ENCODE data around the gene OR10H1. TPM values are rescaled to one million over a fixed set of nuclear protein-coding genes. Genes with fewer than 3 reads are reported as not detected.
A peak's percentile ranks its signal among the peaks of the same experiment; 100 is the strongest.

Gene OR10H1
- total RNA-seq, 1 experiment from 2014 or later: 0.17 TPM

DNA sequence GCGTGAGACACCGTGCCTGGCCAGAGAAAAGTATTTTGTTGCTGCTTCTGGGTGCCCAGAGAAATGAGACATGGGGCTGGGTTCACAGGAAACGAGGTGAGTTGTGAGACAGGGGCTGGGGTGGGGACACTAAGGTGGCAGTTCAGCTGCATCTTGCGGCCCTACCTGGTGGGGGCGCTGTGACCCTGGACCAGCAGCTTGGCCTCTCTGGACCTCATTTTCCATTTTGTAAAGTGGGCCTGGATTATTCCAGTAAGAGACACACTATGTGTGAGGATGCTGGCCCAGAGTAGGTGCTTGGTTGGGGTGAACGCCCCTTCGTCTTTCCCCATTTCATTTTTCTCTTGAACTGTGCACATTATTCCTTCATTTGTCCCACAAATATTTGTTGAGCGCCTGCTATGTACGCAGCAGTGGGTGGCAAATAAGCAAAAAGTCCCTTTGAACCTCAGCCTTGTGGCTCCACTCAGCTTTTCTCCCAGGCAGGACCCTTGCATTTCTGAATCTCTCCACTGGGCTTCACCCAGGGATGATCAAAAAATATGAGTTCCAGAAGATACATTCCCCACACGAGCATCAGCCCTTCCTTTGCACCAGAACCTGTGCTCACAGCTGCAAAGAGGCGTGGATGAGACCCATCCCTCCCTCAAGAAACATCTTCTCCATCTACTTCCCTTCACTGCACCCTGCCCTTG, 26.6 kb upstream of the OR10H1 start:
- H3K27ac ChIP-seq (ENCODE audit: low read depth, low read length): no peak overlapping the region
- H3K9me3 ChIP-seq (ENCODE audit: control insufficient read depth in 1 of 2, insufficient read depth in 1 of 2, low read depth in 1 of 2, low read length in 2 of 2): no peaks in the 10 kb centered on the region
- intact Hi-C loops (cut with micrococcal nuclease): no loop called here
- DNase-seq (ENCODE audit: low read depth, low spot score) (no peak), ATAC-seq (0 out of 2 replicates have a peak, but pooled peaks have one; percentile 27)
- ChIA-PET POLR2A (no interaction called here), RAD21 (ENCODE audit: low non-redundant PET in 1 of 2, low total read pairs in 2 of 2, uncharacterized antibody in 2 of 2, unreplicated experiment in 2 of 2) (no interaction called here), CTCF (interaction anchor here (1.0 to 2.0 kb wide), 3 partner anchors 11 to 29 kb away, joined by 3 to 7 read pairs (median 4); no protein-coding TSS in a partner anchor)
- no TSS peak for BruUV-seq (replicated peaks)
- no peaks in the 10 kb centered on the region for H3K9me2 ChIP-seq (ENCODE audit: insufficient read depth)
- no peak overlapping the region for H2AFZ ChIP-seq (ENCODE audit: low read depth, low read length, poor library complexity, severe bottlenecking)
- H3K79me2 ChIP-seq (ENCODE audit: insufficient read depth, low read length): no peaks in the 10 kb centered on the region
- no peak overlapping the region for H3K4me2 ChIP-seq (ENCODE audit: low read length)
- no peaks in the 10 kb centered on the region for H3K27me3 ChIP-seq (ENCODE audit: insufficient read depth, low read length)
- H3K9ac ChIP-seq (ENCODE audit: low read length): no peak overlapping the region
- H3K4me3 ChIP-seq (replicated peaks in 1 of 2; ENCODE audit: low read depth in 1 of 2, low read length in 2 of 2): no peak overlapping the region
- no peaks in the 10 kb centered on the region for H3K36me3 ChIP-seq (ENCODE audit: control insufficient read depth in 1 of 2, insufficient read depth in 2 of 2, low read length in 2 of 2)
- peaks cover 16 to 47% of the 10 kb centered on the region in 2 experiments for H3K4me1 ChIP-seq (ENCODE audit: control insufficient read depth in 1 of 2, insufficient read depth in 2 of 2, low read length in 2 of 2)
- H4K20me1 ChIP-seq (ENCODE audit: insufficient read depth): no peaks in the 10 kb centered on the region
- TF ChIP-seq POLR2AphosphoS5 (IDR thresholded peaks at IDR 0.05; ENCODE audit: low read depth, low read length): no peak
- TF ChIP-seq, protein P1, sequence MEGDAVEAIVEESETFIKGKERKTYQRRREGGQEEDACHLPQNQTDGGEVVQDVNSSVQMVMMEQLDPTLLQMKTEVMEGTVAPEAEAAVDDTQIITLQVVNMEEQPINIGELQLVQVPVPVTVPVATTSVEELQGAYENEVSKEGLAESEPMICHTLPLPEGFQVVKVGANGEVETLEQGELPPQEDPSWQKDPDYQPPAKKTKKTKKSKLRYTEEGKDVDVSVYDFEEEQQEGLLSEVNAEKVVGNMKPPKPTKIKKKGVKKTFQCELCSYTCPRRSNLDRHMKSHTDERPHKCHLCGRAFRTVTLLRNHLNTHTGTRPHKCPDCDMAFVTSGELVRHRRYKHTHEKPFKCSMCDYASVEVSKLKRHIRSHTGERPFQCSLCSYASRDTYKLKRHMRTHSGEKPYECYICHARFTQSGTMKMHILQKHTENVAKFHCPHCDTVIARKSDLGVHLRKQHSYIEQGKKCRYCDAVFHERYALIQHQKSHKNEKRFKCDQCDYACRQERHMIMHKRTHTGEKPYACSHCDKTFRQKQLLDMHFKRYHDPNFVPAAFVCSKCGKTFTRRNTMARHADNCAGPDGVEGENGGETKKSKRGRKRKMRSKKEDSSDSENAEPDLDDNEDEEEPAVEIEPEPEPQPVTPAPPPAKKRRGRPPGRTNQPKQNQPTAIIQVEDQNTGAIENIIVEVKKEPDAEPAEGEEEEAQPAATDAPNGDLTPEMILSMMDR (IDR thresholded peaks at IDR 0.05 in 2 of 3, conservative IDR thresholded peaks at IDR 0.05 in 1 of 3; ENCODE audit: borderline replicate concordance in 1 of 3, insufficient read depth in 1 of 3, low read depth in 2 of 3, low read length in 2 of 3): peak; percentile 8 to 67 (median 65); a peak in 4 of 6 replicates
- TF ChIP-seq RAD21 (IDR thresholded peaks at IDR 0.05; ENCODE audit: low read depth): peak; percentile 55

DNA sequence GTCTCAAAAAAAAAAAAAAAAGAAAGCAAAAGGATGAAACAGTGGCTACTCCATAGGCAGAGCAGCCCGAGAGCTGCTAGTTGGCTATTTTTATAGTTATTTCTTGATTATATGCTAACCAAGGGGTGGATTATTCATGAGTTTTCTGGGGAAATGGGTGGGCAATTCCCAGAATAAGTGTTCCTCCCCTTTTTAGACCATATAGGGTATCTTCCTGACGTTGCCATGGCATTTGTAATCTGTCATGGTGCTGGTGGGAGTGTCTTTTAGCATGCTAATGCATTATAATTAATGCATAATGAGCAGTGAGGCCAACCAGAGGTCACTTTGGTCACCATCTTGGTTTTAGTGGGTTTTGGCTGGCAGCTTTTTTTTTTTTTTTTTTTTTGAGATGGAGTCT, 25.4 kb upstream of the OR10H1 start:
- ChIA-PET CTCF (interaction anchor here (2.0 kb wide), 1 partner anchor 22 kb away, joined by 7 read pairs; no protein-coding TSS in a partner anchor), POLR2A (no interaction called here), RAD21 (ENCODE audit: low non-redundant PET in 1 of 2, low total read pairs in 2 of 2, uncharacterized antibody in 2 of 2, unreplicated experiment in 2 of 2) (no interaction called here)
- Histone ChIP-seq H3K4me2 (ENCODE audit: low read length) (no peak overlapping the region), H3K27ac (ENCODE audit: low read depth, low read length) (no peak overlapping the region), H3K27me3 (ENCODE audit: insufficient read depth, low read length) (no peaks in the 10 kb centered on the region), H3K9me3 (ENCODE audit: control insufficient read depth in 1 of 2, insufficient read depth in 1 of 2, low read depth in 1 of 2, low read length in 2 of 2) (no peaks in the 10 kb centered on the region), H3K4me3 (replicated peaks in 1 of 2; ENCODE audit: low read depth in 1 of 2, low read length in 2 of 2) (no peak overlapping the region), H4K20me1 (ENCODE audit: insufficient read depth) (no peaks in the 10 kb centered on the region), H3K9ac (ENCODE audit: low read length) (no peak overlapping the region), H3K4me1 (ENCODE audit: control insufficient read depth in 1 of 2, insufficient read depth in 2 of 2, low read length in 2 of 2) (peaks cover 16 to 59% of the 10 kb centered on the region in 2 experiments), H2AFZ (ENCODE audit: low read depth, low read length, poor library complexity, severe bottlenecking) (no peak overlapping the region), H3K9me2 (ENCODE audit: insufficient read depth) (no peaks in the 10 kb centered on the region), H3K36me3 (ENCODE audit: control insufficient read depth in 1 of 2, insufficient read depth in 2 of 2, low read length in 2 of 2) (no peaks in the 10 kb centered on the region), H3K79me2 (ENCODE audit: insufficient read depth, low read length) (no peaks in the 10 kb centered on the region)
- intact Hi-C loops (cut with micrococcal nuclease): no loop called here
- DNase-seq (ENCODE audit: low read depth, low spot score) (no peak), ATAC-seq (no peak)
- BruUV-seq (replicated peaks): no TSS peak
- TF ChIP-seq SRF (IDR thresholded peaks at IDR 0.05; ENCODE audit: low read depth) (no peak), EGR1 (IDR thresholded peaks at IDR 0.05; ENCODE audit: low read depth) (no peak), SP1 (IDR thresholded peaks at IDR 0.05; ENCODE audit: low read depth) (no peak), TCF7L2 (IDR thresholded peaks at IDR 0.05; ENCODE audit: borderline replicate concordance, extremely low read depth, insufficient read depth, insufficient read length) (no peak), SIN3A (IDR thresholded peaks at IDR 0.05; ENCODE audit: low read depth) (no peak), YY1 (IDR thresholded peaks at IDR 0.05; ENCODE audit: extremely low read depth, insufficient replicate concordance, low read depth, low read length) (no peak)
- TF ChIP-seq, protein P2, sequence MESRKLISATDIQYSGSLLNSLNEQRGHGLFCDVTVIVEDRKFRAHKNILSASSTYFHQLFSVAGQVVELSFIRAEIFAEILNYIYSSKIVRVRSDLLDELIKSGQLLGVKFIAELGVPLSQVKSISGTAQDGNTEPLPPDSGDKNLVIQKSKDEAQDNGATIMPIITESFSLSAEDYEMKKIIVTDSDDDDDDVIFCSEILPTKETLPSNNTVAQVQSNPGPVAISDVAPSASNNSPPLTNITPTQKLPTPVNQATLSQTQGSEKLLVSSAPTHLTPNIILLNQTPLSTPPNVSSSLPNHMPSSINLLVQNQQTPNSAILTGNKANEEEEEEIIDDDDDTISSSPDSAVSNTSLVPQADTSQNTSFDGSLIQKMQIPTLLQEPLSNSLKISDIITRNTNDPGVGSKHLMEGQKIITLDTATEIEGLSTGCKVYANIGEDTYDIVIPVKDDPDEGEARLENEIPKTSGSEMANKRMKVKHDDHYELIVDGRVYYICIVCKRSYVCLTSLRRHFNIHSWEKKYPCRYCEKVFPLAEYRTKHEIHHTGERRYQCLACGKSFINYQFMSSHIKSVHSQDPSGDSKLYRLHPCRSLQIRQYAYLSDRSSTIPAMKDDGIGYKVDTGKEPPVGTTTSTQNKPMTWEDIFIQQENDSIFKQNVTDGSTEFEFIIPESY (IDR thresholded peaks at IDR 0.05; ENCODE audit: extremely low read depth, insufficient replicate concordance, low read length): no peak
- TF ChIP-seq, protein P3, sequence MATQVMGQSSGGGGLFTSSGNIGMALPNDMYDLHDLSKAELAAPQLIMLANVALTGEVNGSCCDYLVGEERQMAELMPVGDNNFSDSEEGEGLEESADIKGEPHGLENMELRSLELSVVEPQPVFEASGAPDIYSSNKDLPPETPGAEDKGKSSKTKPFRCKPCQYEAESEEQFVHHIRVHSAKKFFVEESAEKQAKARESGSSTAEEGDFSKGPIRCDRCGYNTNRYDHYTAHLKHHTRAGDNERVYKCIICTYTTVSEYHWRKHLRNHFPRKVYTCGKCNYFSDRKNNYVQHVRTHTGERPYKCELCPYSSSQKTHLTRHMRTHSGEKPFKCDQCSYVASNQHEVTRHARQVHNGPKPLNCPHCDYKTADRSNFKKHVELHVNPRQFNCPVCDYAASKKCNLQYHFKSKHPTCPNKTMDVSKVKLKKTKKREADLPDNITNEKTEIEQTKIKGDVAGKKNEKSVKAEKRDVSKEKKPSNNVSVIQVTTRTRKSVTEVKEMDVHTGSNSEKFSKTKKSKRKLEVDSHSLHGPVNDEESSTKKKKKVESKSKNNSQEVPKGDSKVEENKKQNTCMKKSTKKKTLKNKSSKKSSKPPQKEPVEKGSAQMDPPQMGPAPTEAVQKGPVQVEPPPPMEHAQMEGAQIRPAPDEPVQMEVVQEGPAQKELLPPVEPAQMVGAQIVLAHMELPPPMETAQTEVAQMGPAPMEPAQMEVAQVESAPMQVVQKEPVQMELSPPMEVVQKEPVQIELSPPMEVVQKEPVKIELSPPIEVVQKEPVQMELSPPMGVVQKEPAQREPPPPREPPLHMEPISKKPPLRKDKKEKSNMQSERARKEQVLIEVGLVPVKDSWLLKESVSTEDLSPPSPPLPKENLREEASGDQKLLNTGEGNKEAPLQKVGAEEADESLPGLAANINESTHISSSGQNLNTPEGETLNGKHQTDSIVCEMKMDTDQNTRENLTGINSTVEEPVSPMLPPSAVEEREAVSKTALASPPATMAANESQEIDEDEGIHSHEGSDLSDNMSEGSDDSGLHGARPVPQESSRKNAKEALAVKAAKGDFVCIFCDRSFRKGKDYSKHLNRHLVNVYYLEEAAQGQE (IDR thresholded peaks at IDR 0.05; ENCODE audit: low read depth): no peak

Data from HCT116 (cell line).